ENCODE results near the gene HEMK1.

GRCh38 chr3:50534681-50535330, 34.5 kb upstream of the HEMK1 start:
- TF ChIP-seq POLR2A (IDR thresholded peaks at IDR 0.05; ENCODE audit: low read depth, low read length) (no peak), CTCF (IDR thresholded peaks at IDR 0.05; ENCODE audit: extremely low read depth in 1 of 2, insufficient read depth in 1 of 2, low read depth in 1 of 2, low read length in 2 of 2) (no peak), FOS (IDR thresholded peaks at IDR 0.05; ENCODE audit: borderline replicate concordance, insufficient read depth, low read length) (no peak), EZH2 (IDR thresholded peaks at IDR 0.05; ENCODE audit: borderline replicate concordance, low read depth, low read length, severe bottlenecking) (no peak), POLR2AphosphoS5 (IDR thresholded peaks at IDR 0.05; ENCODE audit: insufficient read depth, low read depth, low read length) (no peak), MAX (IDR thresholded peaks at IDR 0.05; ENCODE audit: insufficient read depth, insufficient read length) (no peak), MYC (IDR thresholded peaks at IDR 0.05; ENCODE audit: low read depth, low read length) (no peak), JUN (IDR thresholded peaks at IDR 0.05; ENCODE audit: borderline replicate concordance, insufficient read depth, insufficient read length, low read depth) (no peak), GATA2 (IDR thresholded peaks at IDR 0.05; ENCODE audit: insufficient read depth, insufficient read length, low read depth, low read length) (no peak)
